HT1080 (cell line): ENCODE data around the gene HACD2. TPM values are rescaled to one million over a fixed set of nuclear protein-coding genes. Genes with fewer than 3 reads are reported as not detected.
A peak's percentile ranks its signal among the peaks of the same experiment; 100 is the strongest.
"Not testable (repeated sequence)": the region's sequence is repeated elsewhere in the genome, so short reads cannot be mapped to it uniquely, and the experiment has no call there.

ENCODE experiments used
- DNase-seq: peaks from one replicate; pipeline ENCODE4 v3.0.0-alpha.2; 2015; ENCODE audit warnings: low read depth
- total RNA-seq: library from RNA; depleted of rRNA; stranded (reverse); fragments of >200 nt; shearing (Covaris generic); gene quantifications from 2 replicates; pipeline ENCODE4 v1.2.3, GENCODE V29; 2014

The HACD2 gene
- total RNA-seq, 1 experiment from 2014 or later, result 48.7 TPM

- DNase-seq, result no peak
These were observed 58.4 kb downstream of the HACD2 start for GRCh38 chr3:123526474-123526873.

GRCh38 chr3:123525433-123525832, 59.4 kb downstream of the HACD2 start:
- DNase-seq, result no peak

- DNase-seq, result no peak
These were observed 59.9 kb downstream of the HACD2 start for GRCh38 chr3:123524981-123525380.

GRCh38 chr3:123523023-123523412, 61.8 kb downstream of the HACD2 start:
- no peak for DNase-seq

GRCh38 chr3:123522320-123523022, 62.4 kb downstream of the HACD2 start:
- DNase-seq, result no peak

GRCh38 chr3:123521179-123521969, 63.5 kb downstream of the HACD2 start:
- DNase-seq, result peak; percentile 9

GRCh38 chr3:123520656-123521055, 64.2 kb downstream of the HACD2 start:
- DNase-seq, result no peak

- no peak for DNase-seq
These were observed 65.9 kb downstream of the HACD2 start for GRCh38 chr3:123518892-123519485.

- DNase-seq, result peak; percentile 24
These were observed 73.1 kb downstream of the HACD2 start for GRCh38 chr3:123511726-123512125.

- DNase-seq, result no peak
These were observed 73.8 kb downstream of the HACD2 start for GRCh38 chr3:123511084-123511483.

GRCh38 chr3:123508178-123508577, 76.7 kb downstream of the HACD2 start:
- no peak for DNase-seq

- no peak for DNase-seq
These were observed 79.0 kb downstream of the HACD2 start for GRCh38 chr3:123505820-123506219.

- DNase-seq, result no peak
These were observed 81.7 kb downstream of the HACD2 start for GRCh38 chr3:123503203-123503602.

GRCh38 chr3:123499322-123499721, 85.5 kb downstream of the HACD2 start:
- no peak for DNase-seq

GRCh38 chr3:123498761-123499160, 86.1 kb downstream of the HACD2 start:
- no peak for DNase-seq

GRCh38 chr3:123493912-123494311, 90.9 kb downstream of the HACD2 start:
- DNase-seq, result no peak

GRCh38 chr3:123491966-123492587, 92.8 kb downstream of the HACD2 start:
- DNase-seq, result no peak

GRCh38 chr3:123489400-123490004, 95.4 kb downstream of the HACD2 start:
- DNase-seq, result peak; percentile 59

- DNase-seq, result no peak
These were observed 96.1 kb downstream of the HACD2 start for GRCh38 chr3:123488645-123489347.

GRCh38 chr3:123487063-123487462, 97.8 kb downstream of the HACD2 start:
- DNase-seq, result not testable (repeated sequence)

GRCh38 chr3:123486460-123486859, 98.4 kb downstream of the HACD2 start:
- DNase-seq, result no peak
